Fibroblast of skin of abdomen (primary cell): ENCODE measurements around the gene ADAMTS16.

Experiments
- DNase-seq: peaks from one replicate; pipeline ENCODE4 v3.0.0-alpha.2; 2013

Gene ADAMTS16

GRCh38 chr5:5141625-5142525 lies 1.7 kb downstream of the ADAMTS16 start:
- DNase-seq: peak; percentile 54

GRCh38 chr5:5144441-5144840 lies 4.3 kb downstream of the ADAMTS16 start:
- no peak for DNase-seq

GRCh38 chr5:5145651-5146529 lies 5.8 kb downstream of the ADAMTS16 start:
- DNase-seq: no peak

- no peak for DNase-seq
Observed at GRCh38 chr5:5146530-5147160, 6.5 kb downstream of the ADAMTS16 start.

GRCh38 chr5:5149154-5149553 lies 9.0 kb downstream of the ADAMTS16 start:
- DNase-seq: no peak

GRCh38 chr5:5150667-5151066 lies 10.5 kb downstream of the ADAMTS16 start:
- no peak for DNase-seq

- no peak for DNase-seq
Observed at GRCh38 chr5:5154733-5155132, 14.6 kb downstream of the ADAMTS16 start.

GRCh38 chr5:5155617-5156016 lies 15.5 kb downstream of the ADAMTS16 start:
- no peak for DNase-seq

GRCh38 chr5:5156471-5157082 lies 16.4 kb downstream of the ADAMTS16 start:
- no peak for DNase-seq

- no peak for DNase-seq
Observed at GRCh38 chr5:5158472-5158895, 18.4 kb downstream of the ADAMTS16 start.

GRCh38 chr5:5159282-5160103 lies 19.4 kb downstream of the ADAMTS16 start:
- DNase-seq: no peak

- no peak for DNase-seq
Observed at GRCh38 chr5:5164163-5164562, 24.0 kb downstream of the ADAMTS16 start.

- no peak for DNase-seq
Observed at GRCh38 chr5:5165541-5166002, 25.4 kb downstream of the ADAMTS16 start.

GRCh38 chr5:5169466-5169865 lies 29.3 kb downstream of the ADAMTS16 start:
- no peak for DNase-seq

- no peak for DNase-seq
Observed at GRCh38 chr5:5178136-5178535, 38.0 kb downstream of the ADAMTS16 start.

- DNase-seq: no peak
Observed at GRCh38 chr5:5178580-5178979, 38.5 kb downstream of the ADAMTS16 start.

- no peak for DNase-seq
Observed at GRCh38 chr5:5179079-5179478, 38.9 kb downstream of the ADAMTS16 start.

- no peak for DNase-seq
Observed at GRCh38 chr5:5179597-5179996, 39.5 kb downstream of the ADAMTS16 start.

GRCh38 chr5:5181650-5182324 lies 41.7 kb downstream of the ADAMTS16 start:
- DNase-seq: no peak

GRCh38 chr5:5182508-5183188 lies 42.5 kb downstream of the ADAMTS16 start:
- DNase-seq: peak; percentile 28
